ENCODE measurements around the gene PXDN.

Gene PXDN

DNA sequence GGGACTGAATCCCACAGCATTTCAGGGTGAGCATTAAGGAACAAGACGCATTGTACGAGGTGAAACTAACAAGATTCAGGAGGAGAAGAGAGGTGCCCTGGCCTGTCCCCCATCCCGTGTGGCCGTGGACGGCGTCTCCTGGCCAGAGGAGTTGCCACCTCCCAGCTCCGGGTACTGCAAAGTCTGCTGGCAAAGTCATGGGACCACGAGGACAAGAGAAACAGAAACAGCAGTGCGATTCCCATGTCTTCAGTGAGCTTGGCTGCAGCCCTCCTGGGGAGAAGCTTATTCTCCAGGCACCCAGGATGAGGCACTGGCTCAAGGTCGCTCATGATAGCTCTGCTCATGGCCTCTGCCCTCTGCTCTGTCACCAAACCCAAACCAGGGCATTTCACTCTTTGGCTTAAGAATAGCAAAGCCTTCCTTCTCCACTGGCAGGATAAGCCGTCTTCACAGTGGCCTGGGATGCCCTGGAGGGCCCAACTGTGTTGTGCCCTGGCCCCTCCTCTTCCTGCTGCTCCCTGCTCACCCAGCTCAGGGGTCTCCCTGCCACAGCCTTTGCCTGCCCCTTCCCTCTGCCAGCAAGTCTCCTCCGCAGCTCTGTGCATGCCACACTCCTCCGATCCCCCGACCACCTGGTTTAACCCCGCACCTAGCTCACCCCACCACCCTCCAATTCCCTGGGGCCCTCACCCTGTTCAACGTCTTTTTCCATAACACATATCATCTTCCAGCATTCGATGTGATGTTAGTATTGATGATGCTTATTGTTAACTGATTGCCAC, 144.8 kb downstream of the PXDN start:
- no peak for DNase-seq (ENCODE audit: low read depth)
- no peak overlapping the region for H3K4me3 ChIP-seq (replicated peaks; ENCODE audit: low read depth, low read length)
- TF ChIP-seq, protein P1, sequence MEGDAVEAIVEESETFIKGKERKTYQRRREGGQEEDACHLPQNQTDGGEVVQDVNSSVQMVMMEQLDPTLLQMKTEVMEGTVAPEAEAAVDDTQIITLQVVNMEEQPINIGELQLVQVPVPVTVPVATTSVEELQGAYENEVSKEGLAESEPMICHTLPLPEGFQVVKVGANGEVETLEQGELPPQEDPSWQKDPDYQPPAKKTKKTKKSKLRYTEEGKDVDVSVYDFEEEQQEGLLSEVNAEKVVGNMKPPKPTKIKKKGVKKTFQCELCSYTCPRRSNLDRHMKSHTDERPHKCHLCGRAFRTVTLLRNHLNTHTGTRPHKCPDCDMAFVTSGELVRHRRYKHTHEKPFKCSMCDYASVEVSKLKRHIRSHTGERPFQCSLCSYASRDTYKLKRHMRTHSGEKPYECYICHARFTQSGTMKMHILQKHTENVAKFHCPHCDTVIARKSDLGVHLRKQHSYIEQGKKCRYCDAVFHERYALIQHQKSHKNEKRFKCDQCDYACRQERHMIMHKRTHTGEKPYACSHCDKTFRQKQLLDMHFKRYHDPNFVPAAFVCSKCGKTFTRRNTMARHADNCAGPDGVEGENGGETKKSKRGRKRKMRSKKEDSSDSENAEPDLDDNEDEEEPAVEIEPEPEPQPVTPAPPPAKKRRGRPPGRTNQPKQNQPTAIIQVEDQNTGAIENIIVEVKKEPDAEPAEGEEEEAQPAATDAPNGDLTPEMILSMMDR (IDR thresholded peaks at IDR 0.05; ENCODE audit: low read length, missing control alignments), result no peak

DNA sequence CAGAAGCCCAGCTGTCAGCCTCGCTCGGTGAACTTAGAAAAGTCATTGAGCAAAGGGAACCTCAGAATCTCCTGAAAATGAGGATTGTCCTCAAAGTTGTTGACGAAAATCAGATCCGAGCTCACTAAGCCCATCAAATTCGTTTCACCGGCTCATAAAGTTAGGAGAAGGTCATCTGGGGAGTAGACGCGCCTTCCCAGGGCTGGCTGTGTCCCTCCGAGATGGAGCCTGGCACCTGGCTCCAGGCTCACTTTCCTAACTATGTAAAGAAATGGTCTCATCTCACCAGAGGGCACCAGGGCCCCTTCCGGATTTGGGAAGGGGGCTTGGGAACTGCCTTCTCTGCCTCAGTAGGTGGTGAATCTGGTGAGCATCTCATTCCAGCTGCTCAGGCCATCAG, 145.5 kb downstream of the PXDN start:
- no peak overlapping the region for H3K4me3 ChIP-seq (replicated peaks; ENCODE audit: low read depth, low read length)
- DNase-seq (ENCODE audit: low read depth), result no peak
- TF ChIP-seq, protein P1 (IDR thresholded peaks at IDR 0.05; ENCODE audit: low read length, missing control alignments), result no peak

DNA sequence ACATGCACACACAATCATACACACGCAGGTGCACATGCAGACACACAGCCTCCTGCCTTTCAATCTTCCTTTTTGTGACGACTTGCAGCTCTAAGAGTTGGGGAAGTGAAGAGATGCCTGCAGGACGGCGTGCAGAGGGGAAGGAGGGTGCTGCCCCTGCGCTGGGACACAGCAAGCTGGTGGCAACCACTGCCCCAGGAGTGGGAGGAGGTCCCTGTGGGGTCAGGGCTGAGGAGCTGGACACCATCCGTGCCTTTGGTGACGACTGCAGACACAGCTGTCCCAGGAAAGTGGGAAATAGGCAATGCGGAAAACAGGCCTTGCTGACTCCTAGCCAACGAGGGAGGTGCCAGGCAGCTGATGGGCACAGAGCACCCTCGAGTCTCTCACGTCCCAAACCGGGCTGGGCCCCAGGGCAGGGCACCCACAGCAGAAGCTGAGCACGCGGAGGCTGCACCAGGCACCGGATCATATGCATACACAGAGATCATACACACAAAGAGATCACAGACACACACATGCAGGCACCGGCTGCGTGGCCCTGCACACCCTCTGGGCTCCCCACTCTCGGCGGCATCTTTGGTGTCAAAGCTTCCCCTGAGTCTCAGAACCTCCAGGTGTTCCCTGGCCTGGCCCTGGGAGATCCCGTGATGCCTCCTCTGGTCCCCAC, 146.1 kb downstream of the PXDN start:
- DNase-seq (ENCODE audit: low read depth), result no peak
- H3K4me3 ChIP-seq (replicated peaks; ENCODE audit: low read depth, low read length), result no peak overlapping the region
- TF ChIP-seq, protein P1 (IDR thresholded peaks at IDR 0.05; ENCODE audit: low read length, missing control alignments), result no peak

DNA sequence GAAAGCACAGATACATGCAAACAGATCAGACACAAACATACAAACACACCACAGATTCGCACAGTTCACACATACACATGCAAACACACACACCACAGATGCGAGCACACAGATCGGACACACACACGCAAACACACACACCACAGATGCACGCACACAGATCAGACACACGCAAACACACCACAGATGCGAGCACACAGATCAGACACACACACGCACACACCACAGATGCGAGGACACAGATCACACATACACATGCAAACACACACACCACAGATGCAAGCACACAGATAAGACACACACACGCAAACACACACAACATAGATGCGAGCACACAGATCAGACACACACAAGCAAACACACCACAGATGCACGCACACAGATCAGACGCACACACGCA, 149.0 kb downstream of the PXDN start:
- DNase-seq (ENCODE audit: low read depth), result no peak
- TF ChIP-seq, protein P1 (IDR thresholded peaks at IDR 0.05; ENCODE audit: low read length, missing control alignments), result no peak
- no peak overlapping the region for H3K4me3 ChIP-seq (replicated peaks; ENCODE audit: low read depth, low read length)

DNA sequence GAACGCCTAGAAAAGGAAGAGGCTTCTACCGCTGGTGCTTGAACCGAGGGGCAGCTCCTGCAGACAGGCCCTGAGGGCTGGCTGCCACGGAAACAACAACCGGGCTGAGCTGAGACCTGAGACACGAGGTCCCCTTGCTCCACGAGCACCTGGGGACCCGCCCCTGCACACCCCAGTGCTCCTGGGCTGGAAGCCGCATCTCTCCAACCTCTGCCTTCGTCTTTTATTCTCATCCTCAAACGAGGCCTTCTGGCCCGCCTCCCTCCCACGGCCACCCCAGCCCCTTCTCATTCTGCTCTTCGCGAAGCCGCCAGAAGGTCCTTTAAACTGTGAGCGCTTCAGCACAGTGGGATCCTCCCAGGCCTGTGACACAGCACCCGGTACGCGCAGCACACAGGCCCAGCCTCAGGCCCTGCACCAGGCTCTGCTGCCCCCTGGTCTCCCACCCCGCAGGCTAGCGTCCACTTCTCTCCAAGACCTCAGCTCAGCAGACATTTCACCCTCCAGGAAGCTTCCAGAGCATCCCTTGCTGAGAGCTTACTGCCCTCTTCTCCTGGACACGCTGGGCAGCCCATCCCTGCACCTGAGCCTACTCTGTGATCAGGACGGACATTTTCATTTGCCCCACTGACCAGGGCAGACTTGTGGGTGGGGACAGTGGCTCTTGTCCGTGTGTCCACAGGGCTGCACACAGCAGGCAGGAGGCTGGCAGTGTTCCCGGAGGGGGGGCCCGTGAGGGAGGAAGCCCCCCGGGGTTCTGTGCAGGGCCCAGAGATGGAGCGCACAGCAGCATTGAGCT, 149.7 kb downstream of the PXDN start:
- no peak for DNase-seq (ENCODE audit: low read depth)
- H3K4me3 ChIP-seq (replicated peaks; ENCODE audit: low read depth, low read length), result no peak overlapping the region
- TF ChIP-seq, protein P1 (IDR thresholded peaks at IDR 0.05; ENCODE audit: low read length, missing control alignments), result no peak

DNA sequence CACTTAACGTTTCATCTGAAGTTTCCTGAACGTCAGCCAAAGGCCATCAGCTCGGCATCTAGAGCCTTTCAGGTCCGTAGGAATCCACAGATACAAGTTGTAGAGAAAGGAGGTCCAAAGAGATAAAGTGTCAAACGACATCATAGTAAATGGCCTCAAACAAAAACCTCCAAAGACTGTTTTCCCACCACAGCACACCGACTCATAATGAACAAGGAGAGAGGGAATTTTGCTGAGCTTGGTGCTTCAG, 150.3 kb downstream of the PXDN start:
- TF ChIP-seq, protein P1 (IDR thresholded peaks at IDR 0.05; ENCODE audit: low read length, missing control alignments), result no peak
- H3K4me3 ChIP-seq (replicated peaks; ENCODE audit: low read depth, low read length), result no peak overlapping the region
- no peak for DNase-seq (ENCODE audit: low read depth)
